GM12892 (cell line): Measurements from ENCODE around the gene STARD5.

Experiments used
- POLR2A ChIP-seq: IDR thresholded peaks from 2 replicates; pipeline ENCODE4 v1.6.1; 2011; ENCODE audit warnings: low read depth, low read length, control low read depth
- POLR2AphosphoS5 ChIP-seq: IDR thresholded peaks from 2 replicates; pipeline ENCODE4 v1.6.1; 2011; ENCODE audit warnings: low read depth, low read length, control low read depth
- TAF1 ChIP-seq: IDR thresholded peaks from 2 replicates; pipeline ENCODE4 v1.6.1; 2011; ENCODE audit warnings: low read depth, mild to moderate bottlenecking, control low read depth, low read length, borderline replicate concordance

DNA sequence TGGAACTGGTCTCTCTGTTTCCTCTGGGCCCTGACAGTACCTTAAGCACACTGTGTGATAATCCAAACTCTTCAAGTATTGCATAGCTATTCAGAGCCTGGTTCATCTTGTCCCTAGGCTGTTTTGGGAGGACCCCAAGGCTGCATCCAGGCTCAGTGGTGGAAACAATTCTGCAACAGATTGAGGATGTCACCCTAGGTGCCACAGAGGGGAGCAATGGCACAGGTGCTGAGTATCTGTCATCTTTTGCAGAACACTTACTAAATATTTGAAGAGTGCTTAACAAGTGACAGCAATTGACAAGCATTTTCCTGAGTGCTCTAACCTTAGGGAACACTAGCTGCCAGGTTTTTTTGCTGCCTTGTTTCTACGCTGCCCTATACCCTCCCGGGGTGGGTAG is 27.8 kb downstream of the STARD5 start:
- no peak for TF ChIP-seq POLR2AphosphoS5
- no peak for TF ChIP-seq POLR2A
- no peak for TF ChIP-seq TAF1
